Smooth muscle cell (in vitro differentiated cells): Measurements from ENCODE around the gene GALNT11. TPM values are rescaled to one million over a fixed set of nuclear protein-coding genes. Genes with fewer than 3 reads are reported as not detected.

ENCODE experiments used
- DNase-seq: peaks from one replicate; lab custom pipeline; 2025; ENCODE audit not compliant: unreplicated experiment; lab: John Stamatoyannopoulos, UW
- H2AFZ ChIP-seq: fragments of 200-600 bp; sonication (generic); 2 replicates; pipeline ENCODE4 v1.6.0; 2016; ENCODE audit warnings: antibody characterized with exemption, low read depth, mild to moderate bottlenecking
- H3F3A ChIP-seq: fragments of 200-600 bp; sonication (generic); 2 replicates; pipeline ENCODE4 v1.6.0; 2017; ENCODE audit warnings: antibody characterized with exemption, low read depth
- H3K27ac ChIP-seq: fragments of 200-600 bp; sonication (generic); 2 replicates; pipeline ENCODE4 v1.5.1; 2016; ENCODE audit warnings: low read depth, mild to moderate bottlenecking
- H3K27me3 ChIP-seq: fragments of 200-600 bp; sonication (generic); 2 replicates; pipeline ENCODE4 v1.6.1; 2016; ENCODE audit warnings: low read depth, mild to moderate bottlenecking
- H3K36me3 ChIP-seq: fragments of 200-600 bp; sonication (generic); 2 replicates; pipeline ENCODE4 v1.5.1; 2016; ENCODE audit warnings: low read depth
- H3K4me1 ChIP-seq: fragments of 200-600 bp; sonication (generic); 2 replicates; pipeline ENCODE4 v1.5.1; 2016; ENCODE audit warnings: low read depth
- H3K4me2 ChIP-seq: fragments of 200-600 bp; sonication (generic); 2 replicates; pipeline ENCODE4 v1.6.0; 2016; ENCODE audit warnings: mild to moderate bottlenecking
- H3K4me3 ChIP-seq: fragments of 200-600 bp; sonication (generic); 2 replicates; pipeline ENCODE4 v1.5.1; 2016; ENCODE audit warnings: mild to moderate bottlenecking
- H3K79me2 ChIP-seq: fragments of 200-600 bp; sonication (generic); 2 replicates; pipeline ENCODE4 v1.6.0; 2016; ENCODE audit warnings: low read depth, mild to moderate bottlenecking
- H3K9ac ChIP-seq: fragments of 200-600 bp; sonication (generic); 2 replicates; pipeline ENCODE4 v1.6.0; 2016; ENCODE audit warnings: low read depth
- H3K9me3 ChIP-seq: fragments of 200-600 bp; sonication (generic); replicated peaks from 2 replicates; pipeline ENCODE4 v1.5.1; 2016; ENCODE audit warnings: low read depth
- H4K20me1 ChIP-seq: fragments of 200-600 bp; sonication (generic); 2 replicates; pipeline ENCODE4 v1.6.0; 2016; ENCODE audit warnings: low read depth
- WGBS: methylation state at CpG from one replicate; pipeline ENCODE4 v1.1.7; 2016; ENCODE audit warnings: low lambda C conversion rate; 5-methylcytosine and 5-hydroxymethylcytosine counted together
- polyA plus RNA-seq: library from polyadenylated mRNA; unstranded; fragments of >200 nt; fragmentation: Nextera tagmentation; extraction: Ambion mirVana; gene quantifications from 2 replicates; pipeline ENCODE4 v1.2.1, GENCODE V29; 2016
- total RNA-seq: library from RNA; depleted of rRNA; stranded (reverse); fragments of >200 nt; gene quantifications from 2 replicates; pipeline ENCODE4 v1.2.3, GENCODE V29; 2014
- TF ChIP-seq, protein P1 (sequence below): fragments of 200-600 bp; sonication (generic); IDR thresholded peaks from 2 replicates; pipeline ENCODE4 v1.5.1; 2017; ENCODE audit warnings: borderline replicate concordance, mild to moderate bottlenecking, antibody characterized with exemption; ENCODE audit not compliant: insufficient read depth, poor library complexity, severe bottlenecking

Gene GALNT11
- total and polyA plus RNA-seq, 2 experiments from 2014 or later: 40.8 to 73.6 TPM

DNA sequence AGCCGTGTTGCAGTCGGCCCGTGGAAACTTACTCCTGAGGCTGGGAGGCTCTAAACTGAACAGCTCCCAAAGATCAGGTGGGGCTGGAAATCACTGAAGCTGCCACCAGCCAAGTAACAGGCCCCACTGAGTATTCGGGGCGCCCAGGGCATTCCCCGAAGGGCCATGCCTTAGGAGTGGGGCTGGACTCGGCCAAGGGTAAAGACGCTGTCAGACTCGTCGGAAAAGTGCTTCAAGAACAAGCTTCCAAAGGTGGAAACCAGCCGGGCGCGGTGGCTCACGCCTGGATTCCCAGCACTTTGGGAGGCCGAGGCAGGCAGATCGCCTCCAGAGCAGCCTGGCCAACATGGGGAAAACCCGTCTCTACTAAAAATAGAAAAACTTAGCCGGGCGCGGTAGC is 102.8 kb downstream of the GALNT11 start:
- H3K4me3 ChIP-seq: no peak overlapping the region
- H2AFZ ChIP-seq: no peak overlapping the region
- H3K9me3 ChIP-seq: no peaks in the 10 kb centered on the region
- H3K27ac ChIP-seq: no peak overlapping the region
- H3K36me3 ChIP-seq: peaks cover 28% of the 10 kb centered on the region
- no peak overlapping the region for H3K4me2 ChIP-seq
- no peaks in the 10 kb centered on the region for H3F3A ChIP-seq
- no peaks in the 10 kb centered on the region for H3K27me3 ChIP-seq
- 98% methylated on average over 20 of the region's 20 CpGs for WGBS
- TF ChIP-seq, protein P1, sequence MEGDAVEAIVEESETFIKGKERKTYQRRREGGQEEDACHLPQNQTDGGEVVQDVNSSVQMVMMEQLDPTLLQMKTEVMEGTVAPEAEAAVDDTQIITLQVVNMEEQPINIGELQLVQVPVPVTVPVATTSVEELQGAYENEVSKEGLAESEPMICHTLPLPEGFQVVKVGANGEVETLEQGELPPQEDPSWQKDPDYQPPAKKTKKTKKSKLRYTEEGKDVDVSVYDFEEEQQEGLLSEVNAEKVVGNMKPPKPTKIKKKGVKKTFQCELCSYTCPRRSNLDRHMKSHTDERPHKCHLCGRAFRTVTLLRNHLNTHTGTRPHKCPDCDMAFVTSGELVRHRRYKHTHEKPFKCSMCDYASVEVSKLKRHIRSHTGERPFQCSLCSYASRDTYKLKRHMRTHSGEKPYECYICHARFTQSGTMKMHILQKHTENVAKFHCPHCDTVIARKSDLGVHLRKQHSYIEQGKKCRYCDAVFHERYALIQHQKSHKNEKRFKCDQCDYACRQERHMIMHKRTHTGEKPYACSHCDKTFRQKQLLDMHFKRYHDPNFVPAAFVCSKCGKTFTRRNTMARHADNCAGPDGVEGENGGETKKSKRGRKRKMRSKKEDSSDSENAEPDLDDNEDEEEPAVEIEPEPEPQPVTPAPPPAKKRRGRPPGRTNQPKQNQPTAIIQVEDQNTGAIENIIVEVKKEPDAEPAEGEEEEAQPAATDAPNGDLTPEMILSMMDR: no peak
- DNase-seq: no peak
- no peaks in the 10 kb centered on the region for H3K4me1 ChIP-seq
- no peak overlapping the region for H3K9ac ChIP-seq
- no peaks in the 10 kb centered on the region for H3K79me2 ChIP-seq
- no peaks in the 10 kb centered on the region for H4K20me1 ChIP-seq

DNA sequence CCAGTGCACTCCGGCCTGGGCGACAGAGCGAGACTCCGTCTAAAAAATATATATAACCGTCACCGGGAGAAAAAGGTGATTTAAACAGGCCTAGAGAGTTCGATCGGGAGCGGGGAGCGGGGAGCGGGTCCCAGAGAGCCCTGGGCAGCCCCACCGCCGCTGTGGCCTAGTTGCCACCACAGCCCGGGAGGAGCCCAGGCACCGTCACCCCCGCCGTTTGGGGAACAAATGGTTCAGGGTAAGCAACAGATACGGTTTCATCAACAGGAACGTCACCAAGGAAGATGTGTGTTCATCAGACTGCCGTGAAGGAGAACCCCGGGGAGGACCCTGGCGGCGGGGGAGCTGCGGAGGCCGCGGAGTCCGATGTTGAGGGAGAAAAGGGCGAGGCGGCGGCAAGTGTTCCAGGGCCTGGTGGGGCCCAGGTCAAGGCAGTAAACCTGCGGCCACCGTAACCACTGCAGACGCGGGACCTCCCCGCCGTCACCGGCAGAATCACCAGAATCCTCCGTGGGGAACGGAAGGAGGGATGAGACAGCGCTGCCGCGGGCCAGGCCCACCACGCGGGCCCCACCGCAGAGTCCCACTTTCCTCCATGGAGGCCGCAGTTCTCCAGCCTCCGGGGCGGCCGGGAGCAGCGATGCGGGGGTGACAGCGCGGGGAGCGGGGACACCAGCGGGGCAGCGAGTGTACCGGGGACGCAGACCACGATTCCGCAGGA is 103.4 kb downstream of the GALNT11 start:
- DNase-seq: no peak
- Histone ChIP-seq H3F3A (no peaks in the 10 kb centered on the region), H3K27me3 (no peaks in the 10 kb centered on the region), H3K9me3 (no peaks in the 10 kb centered on the region), H3K27ac (no peak overlapping the region), H3K79me2 (no peaks in the 10 kb centered on the region), H2AFZ (no peak overlapping the region), H3K36me3 (peaks cover 21% of the 10 kb centered on the region), H4K20me1 (no peaks in the 10 kb centered on the region), H3K4me2 (no peak overlapping the region), H3K9ac (no peak overlapping the region), H3K4me3 (no peak overlapping the region), H3K4me1 (no peaks in the 10 kb centered on the region)
- 98% methylated on average over 57 of the region's 60 CpGs for WGBS
- TF ChIP-seq, protein P1: no peak

- no peak for DNase-seq
- no peak overlapping the region for H3K27ac ChIP-seq
- no peaks in the 10 kb centered on the region for H4K20me1 ChIP-seq
- H3K9me3 ChIP-seq: no peaks in the 10 kb centered on the region
- TF ChIP-seq, protein P1: no peak
- H3K4me3 ChIP-seq: no peak overlapping the region
- H3K4me2 ChIP-seq: no peak overlapping the region
- no peak overlapping the region for H2AFZ ChIP-seq
- no peaks in the 10 kb centered on the region for H3F3A ChIP-seq
- H3K27me3 ChIP-seq: no peaks in the 10 kb centered on the region
- no peak overlapping the region for H3K9ac ChIP-seq
- H3K79me2 ChIP-seq: no peaks in the 10 kb centered on the region
- WGBS: 94% methylated on average over 7 of the region's 7 CpGs
- H3K36me3 ChIP-seq: peaks cover 14% of the 10 kb centered on the region
- no peaks in the 10 kb centered on the region for H3K4me1 ChIP-seq
Measured at GRCh38 chr7:152129682-152130081, 104.2 kb downstream of the GALNT11 start.
